ENCODE data around the gene ZMYND10.

GRCh38 chr3:50385754-50386153, 40.2 kb upstream of the ZMYND10 start:
- TF ChIP-seq, protein P1, sequence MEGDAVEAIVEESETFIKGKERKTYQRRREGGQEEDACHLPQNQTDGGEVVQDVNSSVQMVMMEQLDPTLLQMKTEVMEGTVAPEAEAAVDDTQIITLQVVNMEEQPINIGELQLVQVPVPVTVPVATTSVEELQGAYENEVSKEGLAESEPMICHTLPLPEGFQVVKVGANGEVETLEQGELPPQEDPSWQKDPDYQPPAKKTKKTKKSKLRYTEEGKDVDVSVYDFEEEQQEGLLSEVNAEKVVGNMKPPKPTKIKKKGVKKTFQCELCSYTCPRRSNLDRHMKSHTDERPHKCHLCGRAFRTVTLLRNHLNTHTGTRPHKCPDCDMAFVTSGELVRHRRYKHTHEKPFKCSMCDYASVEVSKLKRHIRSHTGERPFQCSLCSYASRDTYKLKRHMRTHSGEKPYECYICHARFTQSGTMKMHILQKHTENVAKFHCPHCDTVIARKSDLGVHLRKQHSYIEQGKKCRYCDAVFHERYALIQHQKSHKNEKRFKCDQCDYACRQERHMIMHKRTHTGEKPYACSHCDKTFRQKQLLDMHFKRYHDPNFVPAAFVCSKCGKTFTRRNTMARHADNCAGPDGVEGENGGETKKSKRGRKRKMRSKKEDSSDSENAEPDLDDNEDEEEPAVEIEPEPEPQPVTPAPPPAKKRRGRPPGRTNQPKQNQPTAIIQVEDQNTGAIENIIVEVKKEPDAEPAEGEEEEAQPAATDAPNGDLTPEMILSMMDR (conservative IDR thresholded peaks at IDR 0.05 in 1 of 2, IDR thresholded peaks at IDR 0.05 in 1 of 2; ENCODE audit: extremely low read depth in 1 of 2, insufficient read depth in 1 of 2, low read depth in 1 of 2, low read length in 2 of 2): no peak
- TF ChIP-seq EZH2 (IDR thresholded peaks at IDR 0.05; ENCODE audit: borderline replicate concordance, low read length): no peak
